ENCODE data around the gene LRRFIP1. TPM values are rescaled to one million over a fixed set of nuclear protein-coding genes. Genes with fewer than 3 reads are reported as not detected.
A peak's percentile ranks its signal among the peaks of the same experiment; 100 is the strongest.

Gene LRRFIP1
- total and polyA plus RNA-seq, 10 of the 15 experiments (the other 5 are each of a cell fraction or from before 2014, with no cell fraction given) = 36.2 to 120 (median 74.3) TPM

DNA sequence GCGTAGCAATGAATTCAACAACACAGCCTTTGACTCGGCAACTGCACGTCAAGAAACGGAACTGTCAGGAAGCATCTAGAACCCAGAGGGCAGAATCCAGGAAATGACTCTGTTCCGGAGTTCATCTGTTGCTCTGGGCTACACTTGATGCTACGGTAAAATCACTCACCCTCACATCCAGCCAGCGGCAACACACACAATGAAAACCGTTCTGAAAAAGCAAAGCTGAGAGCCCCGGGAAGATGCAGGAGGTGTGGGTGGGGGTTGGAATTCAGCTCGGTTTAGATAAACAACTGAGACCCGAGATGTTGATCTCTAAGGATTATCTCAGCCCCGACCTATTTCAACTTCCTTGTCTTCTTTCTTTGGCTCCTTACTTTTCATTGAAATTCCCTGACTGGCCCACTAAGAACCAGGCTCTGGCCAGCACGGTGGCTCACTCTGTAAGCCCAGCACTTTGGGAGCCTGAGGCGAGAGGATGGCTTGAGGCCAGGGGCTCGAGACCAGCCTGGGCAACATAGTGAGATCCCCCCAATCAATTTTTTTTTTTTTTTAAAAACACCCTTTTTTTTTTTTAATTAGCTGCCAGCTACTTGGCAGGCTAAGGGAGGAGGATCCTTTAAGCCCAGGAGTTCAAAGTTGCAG is 23.5 kb upstream of the LRRFIP1 start:
- no TSS peak for BruUV-seq (replicated peaks)
- H3K36me3 ChIP-seq (ENCODE audit: control insufficient read depth in 2 of 2, insufficient read depth in 2 of 2, low read length in 1 of 2) = no peaks in the 10 kb centered on the region
- RAD21 ChIA-PET (ENCODE audit: unreplicated experiment) = interaction anchor here (0.7 to 1.5 kb wide), 6 partner anchors 64 to 482 kb away, joined by 3 to 4 read pairs (median 3); no protein-coding TSS in a partner anchor
- SMC1A ChIA-PET (ENCODE audit: uncharacterized antibody, unreplicated experiment) = interaction anchor here (0.6 to 1.4 kb wide), 5 partner anchors 15 to 142 kb away, joined by 3 to 6 read pairs (median 4); no protein-coding TSS in a partner anchor
- ATAC-seq (peak; percentile 90), FAIRE-seq (peak; percentile 81), DNase-seq (ENCODE audit: low read depth, low spot score) (peak; percentile 35)
- 0 out of 2 replicates have a peak overlapping the region, but pooled peaks have one; percentile 21 for H3K9ac ChIP-seq (ENCODE audit: control insufficient read depth, insufficient read depth, low read length)
- no peak overlapping the region for H3K27ac ChIP-seq (ENCODE audit: control insufficient read depth, insufficient read depth)
- no peaks in the 10 kb centered on the region for H4K20me1 ChIP-seq (ENCODE audit: control insufficient read depth, insufficient read depth)
- H3K4me2 ChIP-seq (ENCODE audit: control insufficient read depth, insufficient read depth) = peak overlapping the region; percentile 75
- no peaks in the 10 kb centered on the region for H3K79me2 ChIP-seq (ENCODE audit: control insufficient read depth, insufficient read depth, low read length)
- H2AFZ ChIP-seq (ENCODE audit: control insufficient read depth, low read depth, low read length) = peak overlapping the region; percentile 82
- intact Hi-C loops (cut with micrococcal nuclease; ENCODE audit: unreplicated experiment) (no loop called here), in situ Hi-C loops (cut with MboI) (no loop called here)
- 7% methylated on average over 15 of the region's 15 CpGs for WGBS (ENCODE audit: insufficient coverage, insufficient replicate concordance, low lambda C conversion rate, missing lambda C conversion rate)
- CTCF ChIA-PET = interaction anchor here (1.0 to 1.5 kb wide), 3 partner anchors 68 to 171 kb away, joined by 4 to 6 read pairs (median 6); no protein-coding TSS in a partner anchor
- POLR2A ChIA-PET = interaction anchor here (0.9 kb wide), 3 partner anchors 12 to 69 kb away, joined by 3 read pairs; no protein-coding TSS in a partner anchor
- H3K27me3 ChIP-seq (replicated peaks in 1 of 2; ENCODE audit: control insufficient read depth in 2 of 2, insufficient read depth in 2 of 2, low read length in 1 of 2) = no peaks in the 10 kb centered on the region
- no peaks in the 10 kb centered on the region for H3K9me3 ChIP-seq (replicated peaks; ENCODE audit: control insufficient read depth, insufficient read depth, low read length)
- peaks cover 8% of the 10 kb centered on the region for H3K4me1 ChIP-seq (ENCODE audit: control insufficient read depth, insufficient read depth, low read length)
- H3K4me3 ChIP-seq = no peak overlapping the region
- TF ChIP-seq JUND (IDR thresholded peaks at IDR 0.05; ENCODE audit: low read depth, low read length) = no peak
- TF ChIP-seq, protein P1, sequence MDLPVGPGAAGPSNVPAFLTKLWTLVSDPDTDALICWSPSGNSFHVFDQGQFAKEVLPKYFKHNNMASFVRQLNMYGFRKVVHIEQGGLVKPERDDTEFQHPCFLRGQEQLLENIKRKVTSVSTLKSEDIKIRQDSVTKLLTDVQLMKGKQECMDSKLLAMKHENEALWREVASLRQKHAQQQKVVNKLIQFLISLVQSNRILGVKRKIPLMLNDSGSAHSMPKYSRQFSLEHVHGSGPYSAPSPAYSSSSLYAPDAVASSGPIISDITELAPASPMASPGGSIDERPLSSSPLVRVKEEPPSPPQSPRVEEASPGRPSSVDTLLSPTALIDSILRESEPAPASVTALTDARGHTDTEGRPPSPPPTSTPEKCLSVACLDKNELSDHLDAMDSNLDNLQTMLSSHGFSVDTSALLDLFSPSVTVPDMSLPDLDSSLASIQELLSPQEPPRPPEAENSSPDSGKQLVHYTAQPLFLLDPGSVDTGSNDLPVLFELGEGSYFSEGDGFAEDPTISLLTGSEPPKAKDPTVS (IDR thresholded peaks at IDR 0.05; ENCODE audit: low read depth, low read length) = peak; percentile 83; the same call in 1 of the 2 replicates
- TF ChIP-seq SPI1 (IDR thresholded peaks at IDR 0.05; ENCODE audit: borderline replicate concordance, insufficient read depth, low read depth, low read length) = peak; percentile 13; the same call in 1 of the 2 replicates
- TF ChIP-seq, protein P2, sequence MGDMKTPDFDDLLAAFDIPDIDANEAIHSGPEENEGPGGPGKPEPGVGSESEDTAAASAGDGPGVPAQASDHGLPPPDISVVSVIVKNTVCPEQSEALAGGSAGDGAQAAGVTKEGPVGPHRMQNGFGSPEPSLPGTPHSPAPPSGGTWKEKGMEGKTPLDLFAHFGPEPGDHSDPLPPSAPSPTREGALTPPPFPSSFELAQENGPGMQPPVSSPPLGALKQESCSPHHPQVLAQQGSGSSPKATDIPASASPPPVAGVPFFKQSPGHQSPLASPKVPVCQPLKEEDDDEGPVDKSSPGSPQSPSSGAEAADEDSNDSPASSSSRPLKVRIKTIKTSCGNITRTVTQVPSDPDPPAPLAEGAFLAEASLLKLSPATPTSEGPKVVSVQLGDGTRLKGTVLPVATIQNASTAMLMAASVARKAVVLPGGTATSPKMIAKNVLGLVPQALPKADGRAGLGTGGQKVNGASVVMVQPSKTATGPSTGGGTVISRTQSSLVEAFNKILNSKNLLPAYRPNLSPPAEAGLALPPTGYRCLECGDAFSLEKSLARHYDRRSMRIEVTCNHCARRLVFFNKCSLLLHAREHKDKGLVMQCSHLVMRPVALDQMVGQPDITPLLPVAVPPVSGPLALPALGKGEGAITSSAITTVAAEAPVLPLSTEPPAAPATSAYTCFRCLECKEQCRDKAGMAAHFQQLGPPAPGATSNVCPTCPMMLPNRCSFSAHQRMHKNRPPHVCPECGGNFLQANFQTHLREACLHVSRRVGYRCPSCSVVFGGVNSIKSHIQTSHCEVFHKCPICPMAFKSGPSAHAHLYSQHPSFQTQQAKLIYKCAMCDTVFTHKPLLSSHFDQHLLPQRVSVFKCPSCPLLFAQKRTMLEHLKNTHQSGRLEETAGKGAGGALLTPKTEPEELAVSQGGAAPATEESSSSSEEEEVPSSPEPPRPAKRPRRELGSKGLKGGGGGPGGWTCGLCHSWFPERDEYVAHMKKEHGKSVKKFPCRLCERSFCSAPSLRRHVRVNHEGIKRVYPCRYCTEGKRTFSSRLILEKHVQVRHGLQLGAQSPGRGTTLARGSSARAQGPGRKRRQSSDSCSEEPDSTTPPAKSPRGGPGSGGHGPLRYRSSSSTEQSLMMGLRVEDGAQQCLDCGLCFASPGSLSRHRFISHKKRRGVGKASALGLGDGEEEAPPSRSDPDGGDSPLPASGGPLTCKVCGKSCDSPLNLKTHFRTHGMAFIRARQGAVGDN (IDR thresholded peaks at IDR 0.05) = 0 out of 2 replicates have a peak, but pooled peaks have one; percentile 39
- no peak for TF ChIP-seq CBX3 (IDR thresholded peaks at IDR 0.05; ENCODE audit: borderline replicate concordance, low read depth)
- peak; percentile 49 for TF ChIP-seq CREM (IDR thresholded peaks at IDR 0.05; ENCODE audit: low read depth)
- no peak for TF ChIP-seq BRCA1 (IDR thresholded peaks at IDR 0.05; ENCODE audit: low read depth, low read length)
- TF ChIP-seq SUZ12 (IDR thresholded peaks at IDR 0.05; ENCODE audit: unreplicated experiment) = no peak
- TF ChIP-seq NFYB (IDR thresholded peaks at IDR 0.05; ENCODE audit: insufficient read depth, low read depth, low read length) = no peak
- no peak for TF ChIP-seq FOXM1 (IDR thresholded peaks at IDR 0.05; ENCODE audit: low read depth, low read length)
- TF ChIP-seq, protein P3, sequence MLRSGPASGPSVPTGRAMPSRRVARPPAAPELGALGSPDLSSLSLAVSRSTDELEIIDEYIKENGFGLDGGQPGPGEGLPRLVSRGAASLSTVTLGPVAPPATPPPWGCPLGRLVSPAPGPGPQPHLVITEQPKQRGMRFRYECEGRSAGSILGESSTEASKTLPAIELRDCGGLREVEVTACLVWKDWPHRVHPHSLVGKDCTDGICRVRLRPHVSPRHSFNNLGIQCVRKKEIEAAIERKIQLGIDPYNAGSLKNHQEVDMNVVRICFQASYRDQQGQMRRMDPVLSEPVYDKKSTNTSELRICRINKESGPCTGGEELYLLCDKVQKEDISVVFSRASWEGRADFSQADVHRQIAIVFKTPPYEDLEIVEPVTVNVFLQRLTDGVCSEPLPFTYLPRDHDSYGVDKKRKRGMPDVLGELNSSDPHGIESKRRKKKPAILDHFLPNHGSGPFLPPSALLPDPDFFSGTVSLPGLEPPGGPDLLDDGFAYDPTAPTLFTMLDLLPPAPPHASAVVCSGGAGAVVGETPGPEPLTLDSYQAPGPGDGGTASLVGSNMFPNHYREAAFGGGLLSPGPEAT (IDR thresholded peaks at IDR 0.05; ENCODE audit: low read depth) = no peak
- TF ChIP-seq, protein P4, sequence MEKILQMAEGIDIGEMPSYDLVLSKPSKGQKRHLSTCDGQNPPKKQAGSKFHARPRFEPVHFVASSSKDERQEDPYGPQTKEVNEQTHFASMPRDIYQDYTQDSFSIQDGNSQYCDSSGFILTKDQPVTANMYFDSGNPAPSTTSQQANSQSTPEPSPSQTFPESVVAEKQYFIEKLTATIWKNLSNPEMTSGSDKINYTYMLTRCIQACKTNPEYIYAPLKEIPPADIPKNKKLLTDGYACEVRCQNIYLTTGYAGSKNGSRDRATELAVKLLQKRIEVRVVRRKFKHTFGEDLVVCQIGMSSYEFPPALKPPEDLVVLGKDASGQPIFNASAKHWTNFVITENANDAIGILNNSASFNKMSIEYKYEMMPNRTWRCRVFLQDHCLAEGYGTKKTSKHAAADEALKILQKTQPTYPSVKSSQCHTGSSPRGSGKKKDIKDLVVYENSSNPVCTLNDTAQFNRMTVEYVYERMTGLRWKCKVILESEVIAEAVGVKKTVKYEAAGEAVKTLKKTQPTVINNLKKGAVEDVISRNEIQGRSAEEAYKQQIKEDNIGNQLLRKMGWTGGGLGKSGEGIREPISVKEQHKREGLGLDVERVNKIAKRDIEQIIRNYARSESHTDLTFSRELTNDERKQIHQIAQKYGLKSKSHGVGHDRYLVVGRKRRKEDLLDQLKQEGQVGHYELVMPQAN (conservative IDR thresholded peaks at IDR 0.05) = no peak
- no peak for TF ChIP-seq CBX5 (IDR thresholded peaks at IDR 0.05; ENCODE audit: low read depth)

Measured in GM12878 (cell line).